Measurements from ENCODE around the gene XNDC1N. TPM values are rescaled to one million over a fixed set of nuclear protein-coding genes. Genes with fewer than 3 reads are reported as not detected.

Gene XNDC1N
- total RNA-seq, 1 donor from 2014 or later: 7.6 TPM

- no peaks in the 10 kb centered on the region for H3K4me1 Mint-ChIP-seq (ENCODE audit: low read depth, unreplicated experiment)
- H3K9me3 Mint-ChIP-seq (ENCODE audit: unreplicated experiment): no peaks in the 10 kb centered on the region
- H3K4me3 Mint-ChIP-seq (ENCODE audit: unreplicated experiment): no peak overlapping the region
- no peak for TF ChIP-seq CTCF (IDR thresholded peaks at IDR 0.05; ENCODE audit: partially characterized antibody, unreplicated experiment)
- DNase-seq: no peak
- no peak overlapping the region for H3K27ac Mint-ChIP-seq (ENCODE audit: unreplicated experiment)
- H3K36me3 Mint-ChIP-seq (ENCODE audit: unreplicated experiment): no peaks in the 10 kb centered on the region
- H3K27me3 Mint-ChIP-seq (ENCODE audit: unreplicated experiment): no peaks in the 10 kb centered on the region
Observed at GRCh38 chr11:71951741-71952310, 23.4 kb upstream of the XNDC1N start.

- Mint-ChIP-seq H3K27ac (ENCODE audit: unreplicated experiment) (no peak overlapping the region), H3K9me3 (ENCODE audit: unreplicated experiment) (no peaks in the 10 kb centered on the region), H3K27me3 (ENCODE audit: unreplicated experiment) (no peaks in the 10 kb centered on the region), H3K4me3 (ENCODE audit: unreplicated experiment) (no peak overlapping the region), H3K36me3 (ENCODE audit: unreplicated experiment) (no peaks in the 10 kb centered on the region), H3K4me1 (ENCODE audit: low read depth, unreplicated experiment) (peaks cover 4% of the 10 kb centered on the region)
- TF ChIP-seq CTCF (IDR thresholded peaks at IDR 0.05; ENCODE audit: partially characterized antibody, unreplicated experiment): no peak
- no peak for DNase-seq
Observed at GRCh38 chr11:71949034-71949433, 20.6 kb upstream of the XNDC1N start.

GRCh38 chr11:71948314-71949027 lies 20.1 kb upstream of the XNDC1N start:
- no peaks in the 10 kb centered on the region for H3K9me3 Mint-ChIP-seq (ENCODE audit: unreplicated experiment)
- H3K4me1 Mint-ChIP-seq (ENCODE audit: low read depth, unreplicated experiment): peaks cover 7% of the 10 kb centered on the region
- H3K36me3 Mint-ChIP-seq (ENCODE audit: unreplicated experiment): no peaks in the 10 kb centered on the region
- no peak overlapping the region for H3K27ac Mint-ChIP-seq (ENCODE audit: unreplicated experiment)
- no peak for TF ChIP-seq CTCF (IDR thresholded peaks at IDR 0.05; ENCODE audit: partially characterized antibody, unreplicated experiment)
- no peaks in the 10 kb centered on the region for H3K27me3 Mint-ChIP-seq (ENCODE audit: unreplicated experiment)
- DNase-seq: no peak
- H3K4me3 Mint-ChIP-seq (ENCODE audit: unreplicated experiment): no peak overlapping the region

GRCh38 chr11:71947498-71947897 lies 19.1 kb upstream of the XNDC1N start:
- peaks cover 13% of the 10 kb centered on the region for H3K4me1 Mint-ChIP-seq (ENCODE audit: low read depth, unreplicated experiment)
- no peaks in the 10 kb centered on the region for H3K36me3 Mint-ChIP-seq (ENCODE audit: unreplicated experiment)
- TF ChIP-seq CTCF (IDR thresholded peaks at IDR 0.05; ENCODE audit: partially characterized antibody, unreplicated experiment): no peak
- H3K27me3 Mint-ChIP-seq (ENCODE audit: unreplicated experiment): no peaks in the 10 kb centered on the region
- H3K4me3 Mint-ChIP-seq (ENCODE audit: unreplicated experiment): no peak overlapping the region
- H3K27ac Mint-ChIP-seq (ENCODE audit: unreplicated experiment): no peak overlapping the region
- no peak for DNase-seq
- no peaks in the 10 kb centered on the region for H3K9me3 Mint-ChIP-seq (ENCODE audit: unreplicated experiment)

GRCh38 chr11:71946144-71946571 lies 17.8 kb upstream of the XNDC1N start:
- no peak for DNase-seq
- Mint-ChIP-seq H3K27me3 (ENCODE audit: unreplicated experiment) (no peaks in the 10 kb centered on the region), H3K9me3 (ENCODE audit: unreplicated experiment) (peaks cover 1% of the 10 kb centered on the region), H3K4me1 (ENCODE audit: low read depth, unreplicated experiment) (peaks cover 15% of the 10 kb centered on the region), H3K27ac (ENCODE audit: unreplicated experiment) (no peak overlapping the region), H3K36me3 (ENCODE audit: unreplicated experiment) (no peaks in the 10 kb centered on the region), H3K4me3 (ENCODE audit: unreplicated experiment) (no peak overlapping the region)
- TF ChIP-seq CTCF (IDR thresholded peaks at IDR 0.05; ENCODE audit: partially characterized antibody, unreplicated experiment): no peak
